NCI-H2081 treated with DMSO at 0.1 percent for 48 hours (cell line): ENCODE results near the gene MFGE8.

Experiments used
- DNase-seq: peaks from one replicate; lab custom pipeline; 2025; lab: John Stamatoyannopoulos, UW

MFGE8 gene

GRCh38 chr15:88918738-88919137 is 5.6 kb upstream of the MFGE8 start:
- no peak for DNase-seq

- no peak for DNase-seq
Measured at GRCh38 chr15:88917760-88918159, 4.6 kb upstream of the MFGE8 start.

- DNase-seq: no peak
Measured at GRCh38 chr15:88915354-88915753, 2.2 kb upstream of the MFGE8 start.

GRCh38 chr15:88913850-88914169 is 631 bp upstream of the MFGE8 start:
- DNase-seq: no peak

- DNase-seq: no peak
Measured at GRCh38 chr15:88912500-88912921, 668 bp downstream of the MFGE8 start.

- DNase-seq: no peak
Measured at GRCh38 chr15:88911766-88912118, 1.4 kb downstream of the MFGE8 start.

- DNase-seq: no peak
Measured at GRCh38 chr15:88909956-88910831, 3.0 kb downstream of the MFGE8 start.

- DNase-seq: no peak
Measured at GRCh38 chr15:88908697-88909621, 4.2 kb downstream of the MFGE8 start.

GRCh38 chr15:88908123-88908522 is 5.1 kb downstream of the MFGE8 start:
- DNase-seq: no peak

- no peak for DNase-seq
Measured at GRCh38 chr15:88907111-88907510, 6.1 kb downstream of the MFGE8 start.

- DNase-seq: no peak
Measured at GRCh38 chr15:88906551-88906950, 6.6 kb downstream of the MFGE8 start.

- no peak for DNase-seq
Measured at GRCh38 chr15:88906130-88906529, 7.0 kb downstream of the MFGE8 start.

- DNase-seq: no peak
Measured at GRCh38 chr15:88905576-88905975, 7.6 kb downstream of the MFGE8 start.

GRCh38 chr15:88904624-88905327 is 8.4 kb downstream of the MFGE8 start:
- peak; percentile 5 for DNase-seq

GRCh38 chr15:88904257-88904623 is 8.9 kb downstream of the MFGE8 start:
- no peak for DNase-seq

- DNase-seq: no peak
Measured at GRCh38 chr15:88902846-88903245, 10.3 kb downstream of the MFGE8 start.

- no peak for DNase-seq
Measured at GRCh38 chr15:88902221-88902835, 10.9 kb downstream of the MFGE8 start.

- no peak for DNase-seq
Measured at GRCh38 chr15:88901508-88902220, 11.5 kb downstream of the MFGE8 start.

GRCh38 chr15:88900982-88901418 is 12.2 kb downstream of the MFGE8 start:
- DNase-seq: no peak

- no peak for DNase-seq
Measured at GRCh38 chr15:88900309-88900981, 12.7 kb downstream of the MFGE8 start.

- DNase-seq: no peak
Measured at GRCh38 chr15:88899251-88899650, 13.9 kb downstream of the MFGE8 start.
